H1 (cell line): ENCODE results near the gene ANXA8.

ENCODE experiments used
- CTCF ChIP-seq, 3 experiments: IDR thresholded peaks; 1 replicate in 2 of 3; 2 replicates in 1 of 3; pipeline versions ENCODE4 v1.5.1 to v1.6.1; 2011; ENCODE audit warnings: low read length in 3 of 3, mild to moderate bottlenecking in 3 of 3, inconsistent platforms in 2 of 3, low read depth in 1 of 3, moderate library complexity in 1 of 3; ENCODE audit not compliant: insufficient read depth in 1 of 3; ENCODE audit errors: control extremely low read depth in 1 of 3
- E2F6 ChIP-seq: IDR thresholded peaks from 2 replicates; pipeline ENCODE4 v1.6.1; 2012; ENCODE audit warnings: inconsistent platforms
- SIX5 ChIP-seq: IDR thresholded peaks from 2 replicates; pipeline ENCODE4 v1.6.1; 2011; ENCODE audit warnings: mild to moderate bottlenecking, low read depth, low read length
- TAF1 ChIP-seq: IDR thresholded peaks from 2 replicates; pipeline ENCODE4 v1.6.1; 2011; ENCODE audit warnings: mild to moderate bottlenecking, low read depth, low read length

- TF ChIP-seq TAF1 (no peak), CTCF (IDR thresholded peaks at IDR 0.05; ENCODE audit: control extremely low read depth in 1 of 3, insufficient read depth in 1 of 3, low read depth in 1 of 3, low read length in 3 of 3) (no peak), E2F6 (no peak), SIX5 (no peak)
These were observed 30.5 kb downstream of the ANXA8 start for GRCh38 chr10:47453141-47454007.
